HepG2 (cell line): Measurements from ENCODE around the gene DUSP16. TPM values are rescaled to one million over a fixed set of nuclear protein-coding genes. Genes with fewer than 3 reads are reported as not detected.

Experiments
- ATAC-seq: fragments of 200-7000 bp; cut with Tn5 transposase; 3 replicates; pipeline ENCODE4 v1.9.1; 2020; ENCODE audit warnings: mild to moderate bottlenecking, moderate library complexity
- BruUV-seq: library from RNA; stranded (reverse); fragments of 400-500 nt; replicated peaks from 2 replicates; lab custom pipeline; 2021; lab: Mats Ljungman, UMichigan
- CTCF ChIA-PET: fragments of 300-600 bp; formaldehyde crosslinking; extraction: SDS; loops from one replicate; lab custom pipeline; 2021; ENCODE audit warnings: low total read pairs, inconsistent platforms, low intra/inter-chr PET ratio; lab: Yijun Ruan, JAX
- POLR2A ChIA-PET: fragments of 350-600 bp; sonication (Branson Sonifier 250); formaldehyde crosslinking; loops from one replicate; lab custom pipeline; 2020; ENCODE audit warnings: antibody characterized with exemption, inconsistent platforms; lab: Yijun Ruan, JAX
- DNase-seq: peaks from one replicate; pipeline ENCODE4 v3.0.0-alpha.2; 2015; ENCODE audit warnings: low spot score
- FAIRE-seq: peaks from 3 replicates; lab custom pipeline; 2011; peaks lifted over from hg19 to GRCh38; lab: Jason Lieb, UNC
- H2AFZ ChIP-seq: one replicate; pipeline ENCODE4 v1.6.1; 2011; ENCODE audit warnings: low read length, inconsistent platforms
- H3K27ac ChIP-seq: fragments of 300-600 bp; 3 replicates; pipeline ENCODE4 v1.8.0; 2011; ENCODE audit warnings: mixed run types, mild to moderate bottlenecking, mixed read lengths, low read length, inconsistent platforms; ENCODE audit not compliant: insufficient read depth; ENCODE audit errors: extremely low read length
- H3K27me3 ChIP-seq, 2 experiments: fragments of 200-600 bp in 1 of 2; 2 replicates in 1 of 2; 3 replicates in 1 of 2; pipeline versions ENCODE4 v1.6.0 to v1.8.0; 2011; ENCODE audit warnings: low read length in 2 of 2, mild to moderate bottlenecking in 2 of 2, moderate library complexity in 2 of 2, inconsistent platforms in 1 of 2; ENCODE audit not compliant: insufficient read depth in 2 of 2, control insufficient read depth in 1 of 2
- H3K36me3 ChIP-seq, 2 experiments: fragments of 200-600 bp in 1 of 2; replicated peaks in 1 of 2; 2 replicates in 1 of 2; 3 replicates in 1 of 2; pipeline versions ENCODE4 v1.5.1 to v1.8.0; 2011; ENCODE audit warnings: low read length in 2 of 2, inconsistent platforms in 1 of 2; ENCODE audit not compliant: insufficient read depth in 2 of 2, control insufficient read depth in 1 of 2
- H3K4me1 ChIP-seq: 2 replicates; pipeline ENCODE4 v1.5.1; 2012; ENCODE audit warnings: low read length, inconsistent platforms; ENCODE audit not compliant: insufficient read depth
- H3K4me2 ChIP-seq: 2 replicates; pipeline ENCODE4 v1.6.0; 2011; ENCODE audit warnings: low read depth, low read length, inconsistent platforms
- H3K4me3 ChIP-seq, 3 experiments: fragments of 200-600 bp in 1 of 3; sonication (generic), shearing (Covaris generic) in 1 of 3; replicated peaks in 1 of 3; 2 replicates each; pipeline ENCODE4 v1.5.1; 2011 to 2016; ENCODE audit warnings: low read length in 3 of 3, inconsistent platforms in 2 of 3, low read depth in 2 of 3, mild to moderate bottlenecking in 2 of 3, control low read depth in 1 of 3, mixed read lengths in 1 of 3; ENCODE audit not compliant: insufficient read depth in 1 of 3
- H3K79me2 ChIP-seq: one replicate; pipeline ENCODE4 v1.6.1; 2011; ENCODE audit warnings: low read length, inconsistent platforms; ENCODE audit not compliant: insufficient read depth
- H3K9ac ChIP-seq: 2 replicates; pipeline ENCODE4 v1.6.0; 2011; ENCODE audit warnings: mild to moderate bottlenecking, low read depth, low read length, inconsistent platforms; ENCODE audit not compliant: insufficient read depth
- H3K9me3 ChIP-seq: 2 replicates; pipeline ENCODE4 v1.5.1; 2012; ENCODE audit warnings: mild to moderate bottlenecking, low read length
- H4K20me1 ChIP-seq: 2 replicates; pipeline ENCODE4 v1.6.0; 2011; ENCODE audit warnings: inconsistent platforms, mild to moderate bottlenecking, low read length, moderate library complexity; ENCODE audit not compliant: insufficient read depth
- ARHGAP35 ChIP-seq: sonication (generic); formaldehyde crosslinking; IDR thresholded peaks from 2 replicates; pipeline ENCODE4 v1.9.0; 2022; ENCODE audit warnings: mild to moderate bottlenecking, inconsistent platforms, moderate library complexity, missing genetic modification reagents, borderline replicate concordance
- DNMT3B ChIP-seq: conservative IDR thresholded peaks from 2 replicates; pipeline ENCODE4 v1.6.1; 2016; ENCODE audit warnings: missing biosample characterization, control low read depth
- EEA1 ChIP-seq: sonication (generic); formaldehyde crosslinking; IDR thresholded peaks from 2 replicates; pipeline ENCODE4 v1.5.1; 2020; ENCODE audit warnings: mild to moderate bottlenecking, missing genetic modification reagents, borderline replicate concordance
- JUNB ChIP-seq: sonication (generic); formaldehyde crosslinking; IDR thresholded peaks from 2 replicates; pipeline ENCODE4 v1.8.0; 2022; ENCODE audit warnings: missing genetic modification reagents, mild to moderate bottlenecking, borderline replicate concordance
- ZNF430 ChIP-seq: sonication (generic); formaldehyde crosslinking; IDR thresholded peaks from 2 replicates; pipeline ENCODE4 v1.9.0; 2021; ENCODE audit warnings: mild to moderate bottlenecking, missing genetic modification reagents
- ZNF615 ChIP-seq: sonication (generic); formaldehyde crosslinking; IDR thresholded peaks from 2 replicates; pipeline ENCODE4 v1.5.0; 2020; ENCODE audit warnings: mild to moderate bottlenecking, missing genetic modification reagents, borderline replicate concordance
- ZNF792 ChIP-seq: IDR thresholded peaks from 2 replicates; pipeline ENCODE4 v1.6.1; 2016
- WGBS: methylation state at CpG from one replicate; pipeline ENCODE4 v1.1.6; 2017; ENCODE audit warnings: low lambda C conversion rate; 5-methylcytosine and 5-hydroxymethylcytosine counted together
- in situ Hi-C: cut with HindIII; loops from 2 replicates; pipeline ENCODE4 v1.10.0; 2017; ENCODE audit warnings: low pct_unique_long_range_greater_than_20kb; ENCODE audit not compliant: extremely low pct_ligation_motif_present
- intact Hi-C: fragments of 100-400 bp; cut with micrococcal nuclease; formaldehyde crosslinking; loops from one replicate; pipeline ENCODE4 v1.10.0; 2022; ENCODE audit not compliant: unreplicated experiment
- polyA plus RNA-seq, 8 experiments: library from polyadenylated mRNA; depleted of rRNA in 3 of 8; stranded (reverse) in 7 of 8; unstranded in 1 of 8; fragments of >200 nt; fragmentation: Illumina TruSeq in 4 of 8; extraction: Trizol in 4 of 8; gene quantifications; 2 replicates each; pipeline versions ENCODE4 v1.2.1 to v1.2.3, GENCODE V29; 2011 to 2016; ENCODE audit warnings: low read depth in 4 of 8, missing spikeins in 1 of 8, mixed read lengths in 1 of 8; ENCODE audit not compliant: insufficient read depth in 1 of 8
- total RNA-seq, 5 experiments: library from RNA; depleted of rRNA; stranded (reverse); fragments of >200 nt; fragmentation: Illumina TruSeq; extraction: Trizol; gene quantifications; 2 replicates each; pipeline ENCODE4 v1.2.3, GENCODE V29; 2016; ENCODE audit warnings: low read depth in 1 of 5
- TF ChIP-seq, protein P1 (sequence below): fragments of 450-650 bp; IDR thresholded peaks from 2 replicates; pipeline ENCODE4 v1.6.1; 2016
- TF ChIP-seq, protein P2 (sequence below): sonication (generic); formaldehyde crosslinking; IDR thresholded peaks from 2 replicates; pipeline ENCODE4 v1.4.0; 2020; ENCODE audit warnings: missing genetic modification reagents
- TF ChIP-seq, protein P3 (sequence below): sonication (generic); formaldehyde crosslinking; IDR thresholded peaks from 2 replicates; pipeline ENCODE4 v1.4.0; 2020; ENCODE audit warnings: mild to moderate bottlenecking, missing genetic modification reagents
- TF ChIP-seq, protein P4 (sequence below): sonication (generic); formaldehyde crosslinking; conservative IDR thresholded peaks from 2 replicates; pipeline ENCODE4 v1.4.0; 2020; ENCODE audit warnings: missing genetic modification reagents

The DUSP16 gene
- total and polyA plus RNA-seq, 2 of the 13 experiments (the other 11 are each of a cell fraction or from before 2014, with no cell fraction given), result 45.7 to 46.6 TPM

DNA sequence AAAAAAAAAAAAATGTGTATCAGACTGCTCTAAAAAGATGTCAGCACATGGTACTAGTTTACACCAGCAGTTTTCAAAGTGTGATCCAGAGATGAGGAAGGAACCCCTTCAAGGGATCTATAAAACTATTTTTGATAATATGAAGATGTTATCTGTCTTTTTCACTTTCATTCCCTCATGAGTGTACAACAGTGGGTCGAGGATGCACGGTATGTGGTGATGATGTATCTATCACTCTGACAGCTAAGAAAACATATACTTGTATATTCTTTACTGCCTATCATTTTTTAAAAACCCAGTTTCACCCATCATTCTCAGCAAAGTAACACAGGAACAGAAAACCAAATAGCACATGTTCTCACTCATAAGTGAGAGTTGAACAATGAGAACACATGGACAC lies 12.4 kb downstream of the DUSP16 start:
- intact Hi-C loops, result no loop called here
- no peak overlapping the region for H2AFZ ChIP-seq
- no peaks in the 10 kb centered on the region for H3K27me3 ChIP-seq
- no peak overlapping the region for H3K27ac ChIP-seq
- H3K4me2 ChIP-seq, result no peak overlapping the region
- H3K36me3 ChIP-seq, result peaks cover 0 to 10% of the 10 kb centered on the region in 2 experiments; a peak in 2 of 5 replicates
- ChIA-PET POLR2A (no interaction called here), CTCF (no interaction called here)
- H3K9me3 ChIP-seq, result no peaks in the 10 kb centered on the region
- no peak for TF ChIP-seq ZNF792
- no peak for TF ChIP-seq ARHGAP35 (CRISPR knock-in tag)
- TF ChIP-seq, protein P1, sequence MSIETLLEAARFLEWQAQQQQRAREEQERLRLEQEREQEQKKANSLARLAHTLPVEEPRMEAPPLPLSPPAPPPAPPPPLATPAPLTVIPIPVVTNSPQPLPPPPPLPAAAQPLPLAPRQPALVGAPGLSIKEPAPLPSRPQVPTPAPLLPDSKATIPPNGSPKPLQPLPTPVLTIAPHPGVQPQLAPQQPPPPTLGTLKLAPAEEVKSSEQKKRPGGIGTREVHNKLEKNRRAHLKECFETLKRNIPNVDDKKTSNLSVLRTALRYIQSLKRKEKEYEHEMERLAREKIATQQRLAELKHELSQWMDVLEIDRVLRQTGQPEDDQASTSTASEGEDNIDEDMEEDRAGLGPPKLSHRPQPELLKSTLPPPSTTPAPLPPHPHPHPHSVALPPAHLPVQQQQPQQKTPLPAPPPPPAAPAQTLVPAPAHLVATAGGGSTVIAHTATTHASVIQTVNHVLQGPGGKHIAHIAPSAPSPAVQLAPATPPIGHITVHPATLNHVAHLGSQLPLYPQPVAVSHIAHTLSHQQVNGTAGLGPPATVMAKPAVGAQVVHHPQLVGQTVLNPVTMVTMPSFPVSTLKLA, result 0 out of 2 replicates have a peak, but pooled peaks have one; percentile 17
- no TSS peak for BruUV-seq
- peaks cover 87% of the 10 kb centered on the region for H3K79me2 ChIP-seq
- in situ Hi-C loops, result no loop called here
- H3K4me1 ChIP-seq, result peaks cover 81% of the 10 kb centered on the region
- H3K4me3 ChIP-seq, result no peak overlapping the region
- ATAC-seq (no peak), DNase-seq (no peak), FAIRE-seq (no peak)
- WGBS, result 98% methylated on average over 2 of the region's 2 CpGs
- peaks cover 2% of the 10 kb centered on the region; the same call in 1 of the 2 replicates for H4K20me1 ChIP-seq
- H3K9ac ChIP-seq, result no peak overlapping the region

DNA sequence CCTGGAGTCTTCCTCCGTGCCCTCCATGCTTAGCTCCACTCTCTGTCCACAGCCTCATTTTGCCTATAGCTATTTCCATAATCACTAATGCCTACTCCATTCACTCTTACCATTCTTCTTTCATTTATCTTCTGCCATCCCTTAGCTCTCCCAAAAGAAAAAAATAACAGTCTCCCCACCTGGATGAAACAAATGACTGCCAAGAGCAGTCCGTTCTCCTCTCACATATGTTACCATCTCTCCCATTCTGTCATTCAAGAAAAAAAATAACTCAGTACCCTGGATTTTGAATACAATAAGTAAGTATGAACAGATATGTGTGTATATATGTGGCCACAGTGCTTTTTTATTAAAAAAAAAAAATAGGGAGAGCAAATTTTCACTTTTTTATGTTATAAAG lies 13.2 kb downstream of the DUSP16 start:
- H3K4me3 ChIP-seq, result no peak overlapping the region
- peaks cover 87% of the 10 kb centered on the region for H3K79me2 ChIP-seq
- no peak overlapping the region for H3K27ac ChIP-seq
- FAIRE-seq, result no peak
- H3K9ac ChIP-seq, result no peak overlapping the region
- in situ Hi-C loops, result no loop called here
- no peak for DNase-seq
- no peaks in the 10 kb centered on the region for H3K27me3 ChIP-seq
- H4K20me1 ChIP-seq, result peaks cover 2% of the 10 kb centered on the region; the same call in 1 of the 2 replicates
- CTCF ChIA-PET, result no interaction called here
- H3K4me1 ChIP-seq, result peaks cover 81% of the 10 kb centered on the region
- H2AFZ ChIP-seq, result no peak overlapping the region
- WGBS, result 100% methylated on average over 2 of the region's 2 CpGs
- POLR2A ChIA-PET, result interaction anchor here (1.1 kb wide), 1 partner anchor 12 kb away, joined by 4 read pairs; no protein-coding TSS in a partner anchor
- no peak overlapping the region for H3K4me2 ChIP-seq
- H3K36me3 ChIP-seq, result peaks cover 0 to 10% of the 10 kb centered on the region in 2 experiments; a peak in 2 of 5 replicates
- no peaks in the 10 kb centered on the region for H3K9me3 ChIP-seq
- BruUV-seq, result no TSS peak
- intact Hi-C loops, result no loop called here
- ATAC-seq, result no peak
- TF ChIP-seq JUNB (CRISPR knock-in tag) (no peak), EEA1 (CRISPR knock-in tag) (no peak), ZNF430 (CRISPR knock-in tag) (no peak), DNMT3B (CRISPR knock-in tag) (no peak), ZNF615 (CRISPR knock-in tag) (no peak)
- TF ChIP-seq, protein P2, sequence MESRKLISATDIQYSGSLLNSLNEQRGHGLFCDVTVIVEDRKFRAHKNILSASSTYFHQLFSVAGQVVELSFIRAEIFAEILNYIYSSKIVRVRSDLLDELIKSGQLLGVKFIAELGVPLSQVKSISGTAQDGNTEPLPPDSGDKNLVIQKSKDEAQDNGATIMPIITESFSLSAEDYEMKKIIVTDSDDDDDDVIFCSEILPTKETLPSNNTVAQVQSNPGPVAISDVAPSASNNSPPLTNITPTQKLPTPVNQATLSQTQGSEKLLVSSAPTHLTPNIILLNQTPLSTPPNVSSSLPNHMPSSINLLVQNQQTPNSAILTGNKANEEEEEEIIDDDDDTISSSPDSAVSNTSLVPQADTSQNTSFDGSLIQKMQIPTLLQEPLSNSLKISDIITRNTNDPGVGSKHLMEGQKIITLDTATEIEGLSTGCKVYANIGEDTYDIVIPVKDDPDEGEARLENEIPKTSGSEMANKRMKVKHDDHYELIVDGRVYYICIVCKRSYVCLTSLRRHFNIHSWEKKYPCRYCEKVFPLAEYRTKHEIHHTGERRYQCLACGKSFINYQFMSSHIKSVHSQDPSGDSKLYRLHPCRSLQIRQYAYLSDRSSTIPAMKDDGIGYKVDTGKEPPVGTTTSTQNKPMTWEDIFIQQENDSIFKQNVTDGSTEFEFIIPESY (CRISPR knock-in tag), result no peak
- TF ChIP-seq, protein P3, sequence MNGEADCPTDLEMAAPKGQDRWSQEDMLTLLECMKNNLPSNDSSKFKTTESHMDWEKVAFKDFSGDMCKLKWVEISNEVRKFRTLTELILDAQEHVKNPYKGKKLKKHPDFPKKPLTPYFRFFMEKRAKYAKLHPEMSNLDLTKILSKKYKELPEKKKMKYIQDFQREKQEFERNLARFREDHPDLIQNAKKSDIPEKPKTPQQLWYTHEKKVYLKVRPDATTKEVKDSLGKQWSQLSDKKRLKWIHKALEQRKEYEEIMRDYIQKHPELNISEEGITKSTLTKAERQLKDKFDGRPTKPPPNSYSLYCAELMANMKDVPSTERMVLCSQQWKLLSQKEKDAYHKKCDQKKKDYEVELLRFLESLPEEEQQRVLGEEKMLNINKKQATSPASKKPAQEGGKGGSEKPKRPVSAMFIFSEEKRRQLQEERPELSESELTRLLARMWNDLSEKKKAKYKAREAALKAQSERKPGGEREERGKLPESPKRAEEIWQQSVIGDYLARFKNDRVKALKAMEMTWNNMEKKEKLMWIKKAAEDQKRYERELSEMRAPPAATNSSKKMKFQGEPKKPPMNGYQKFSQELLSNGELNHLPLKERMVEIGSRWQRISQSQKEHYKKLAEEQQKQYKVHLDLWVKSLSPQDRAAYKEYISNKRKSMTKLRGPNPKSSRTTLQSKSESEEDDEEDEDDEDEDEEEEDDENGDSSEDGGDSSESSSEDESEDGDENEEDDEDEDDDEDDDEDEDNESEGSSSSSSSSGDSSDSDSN (CRISPR knock-in tag), result no peak
- TF ChIP-seq, protein P4, sequence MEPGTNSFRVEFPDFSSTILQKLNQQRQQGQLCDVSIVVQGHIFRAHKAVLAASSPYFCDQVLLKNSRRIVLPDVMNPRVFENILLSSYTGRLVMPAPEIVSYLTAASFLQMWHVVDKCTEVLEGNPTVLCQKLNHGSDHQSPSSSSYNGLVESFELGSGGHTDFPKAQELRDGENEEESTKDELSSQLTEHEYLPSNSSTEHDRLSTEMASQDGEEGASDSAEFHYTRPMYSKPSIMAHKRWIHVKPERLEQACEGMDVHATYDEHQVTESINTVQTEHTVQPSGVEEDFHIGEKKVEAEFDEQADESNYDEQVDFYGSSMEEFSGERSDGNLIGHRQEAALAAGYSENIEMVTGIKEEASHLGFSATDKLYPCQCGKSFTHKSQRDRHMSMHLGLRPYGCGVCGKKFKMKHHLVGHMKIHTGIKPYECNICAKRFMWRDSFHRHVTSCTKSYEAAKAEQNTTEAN (CRISPR knock-in tag), result no peak
